ENCODE measurements around the gene FBXL3. TPM values are rescaled to one million over a fixed set of nuclear protein-coding genes. Genes with fewer than 3 reads are reported as not detected.
A peak's percentile ranks its signal among the peaks of the same experiment; 100 is the strongest.

The FBXL3 gene
- total RNA-seq, 1 experiment from 2014 or later = 9.9 TPM

GRCh38 chr13:76980075-76980718, 46.8 kb downstream of the FBXL3 start (continued):
- TF ChIP-seq SP1 (CRISPR knock-in tag; conservative IDR thresholded peaks at IDR 0.05) = peak; percentile 63
- TF ChIP-seq ZNF281 (CRISPR knock-in tag; IDR thresholded peaks at IDR 0.05) = no peak
- TF ChIP-seq, protein P1, sequence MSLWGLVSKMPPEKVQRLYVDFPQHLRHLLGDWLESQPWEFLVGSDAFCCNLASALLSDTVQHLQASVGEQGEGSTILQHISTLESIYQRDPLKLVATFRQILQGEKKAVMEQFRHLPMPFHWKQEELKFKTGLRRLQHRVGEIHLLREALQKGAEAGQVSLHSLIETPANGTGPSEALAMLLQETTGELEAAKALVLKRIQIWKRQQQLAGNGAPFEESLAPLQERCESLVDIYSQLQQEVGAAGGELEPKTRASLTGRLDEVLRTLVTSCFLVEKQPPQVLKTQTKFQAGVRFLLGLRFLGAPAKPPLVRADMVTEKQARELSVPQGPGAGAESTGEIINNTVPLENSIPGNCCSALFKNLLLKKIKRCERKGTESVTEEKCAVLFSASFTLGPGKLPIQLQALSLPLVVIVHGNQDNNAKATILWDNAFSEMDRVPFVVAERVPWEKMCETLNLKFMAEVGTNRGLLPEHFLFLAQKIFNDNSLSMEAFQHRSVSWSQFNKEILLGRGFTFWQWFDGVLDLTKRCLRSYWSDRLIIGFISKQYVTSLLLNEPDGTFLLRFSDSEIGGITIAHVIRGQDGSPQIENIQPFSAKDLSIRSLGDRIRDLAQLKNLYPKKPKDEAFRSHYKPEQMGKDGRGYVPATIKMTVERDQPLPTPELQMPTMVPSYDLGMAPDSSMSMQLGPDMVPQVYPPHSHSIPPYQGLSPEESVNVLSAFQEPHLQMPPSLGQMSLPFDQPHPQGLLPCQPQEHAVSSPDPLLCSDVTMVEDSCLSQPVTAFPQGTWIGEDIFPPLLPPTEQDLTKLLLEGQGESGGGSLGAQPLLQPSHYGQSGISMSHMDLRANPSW (CRISPR knock-in tag; conservative IDR thresholded peaks at IDR 0.05; ENCODE audit: low read depth) = peak; percentile 91; the same call in 1 of the 2 replicates
- peak; percentile 96 for TF ChIP-seq CTCF (IDR thresholded peaks at IDR 0.05)
- TF ChIP-seq, protein P2, sequence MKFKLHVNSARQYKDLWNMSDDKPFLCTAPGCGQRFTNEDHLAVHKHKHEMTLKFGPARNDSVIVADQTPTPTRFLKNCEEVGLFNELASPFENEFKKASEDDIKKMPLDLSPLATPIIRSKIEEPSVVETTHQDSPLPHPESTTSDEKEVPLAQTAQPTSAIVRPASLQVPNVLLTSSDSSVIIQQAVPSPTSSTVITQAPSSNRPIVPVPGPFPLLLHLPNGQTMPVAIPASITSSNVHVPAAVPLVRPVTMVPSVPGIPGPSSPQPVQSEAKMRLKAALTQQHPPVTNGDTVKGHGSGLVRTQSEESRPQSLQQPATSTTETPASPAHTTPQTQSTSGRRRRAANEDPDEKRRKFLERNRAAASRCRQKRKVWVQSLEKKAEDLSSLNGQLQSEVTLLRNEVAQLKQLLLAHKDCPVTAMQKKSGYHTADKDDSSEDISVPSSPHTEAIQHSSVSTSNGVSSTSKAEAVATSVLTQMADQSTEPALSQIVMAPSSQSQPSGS (CRISPR knock-in tag; IDR thresholded peaks at IDR 0.05; ENCODE audit: borderline replicate concordance, low read depth) = no peak
- TF ChIP-seq TEAD1 (CRISPR knock-in tag; IDR thresholded peaks at IDR 0.05) = peak; percentile 72; the same call in 1 of the 2 replicates
- no peak for TF ChIP-seq JUN (CRISPR knock-in tag; IDR thresholded peaks at IDR 0.05)
- TF ChIP-seq ATF1 (CRISPR knock-in tag; IDR thresholded peaks at IDR 0.05) = no peak
- TF ChIP-seq NFATC4 (CRISPR knock-in tag; IDR thresholded peaks at IDR 0.05) = no peak
- TF ChIP-seq ZNF396 (CRISPR knock-in tag; IDR thresholded peaks at IDR 0.05; ENCODE audit: borderline replicate concordance) = no peak
- TF ChIP-seq, protein P3, sequence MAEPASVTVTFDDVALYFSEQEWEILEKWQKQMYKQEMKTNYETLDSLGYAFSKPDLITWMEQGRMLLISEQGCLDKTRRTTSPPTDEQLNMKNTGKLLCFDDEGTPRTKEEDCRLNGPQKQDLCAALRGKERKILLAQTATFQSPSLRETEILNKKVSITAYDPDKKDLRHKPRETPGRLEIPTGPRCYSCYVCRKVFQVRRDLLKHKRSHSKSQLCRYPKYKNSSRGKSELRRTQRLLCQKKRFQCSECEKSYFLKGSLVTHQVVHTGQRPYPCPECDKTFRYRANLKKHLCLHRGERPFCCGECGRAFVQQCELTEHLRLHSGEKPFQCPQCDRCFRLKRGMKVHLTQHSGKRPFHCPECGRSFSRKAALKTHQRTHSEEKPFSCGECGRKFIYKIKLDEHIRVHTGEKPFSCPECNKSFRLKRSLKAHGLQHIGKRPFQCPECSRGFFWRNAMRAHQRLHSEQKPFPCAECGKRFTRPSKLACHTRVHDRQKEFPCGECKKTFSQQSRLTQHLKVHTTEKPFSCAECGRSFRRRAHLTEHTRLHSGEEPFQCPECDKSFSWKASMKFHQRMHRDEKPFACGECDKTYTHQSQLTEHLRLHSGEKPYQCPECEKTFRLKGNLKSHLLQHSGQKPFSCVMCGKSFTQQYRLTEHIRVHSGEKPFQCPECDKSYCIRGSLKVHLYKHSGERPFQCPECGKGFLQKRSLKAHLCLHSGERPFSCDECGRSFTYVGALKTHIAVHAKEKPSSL (CRISPR knock-in tag; conservative IDR thresholded peaks at IDR 0.05) = no peak
- TF ChIP-seq IRF1 (CRISPR knock-in tag; IDR thresholded peaks at IDR 0.05) = no peak
- TF ChIP-seq RELA (CRISPR knock-in tag; IDR thresholded peaks at IDR 0.05; ENCODE audit: borderline replicate concordance) = no peak
- TF ChIP-seq ZNF121 (CRISPR knock-in tag; IDR thresholded peaks at IDR 0.05) = no peak

DNA sequence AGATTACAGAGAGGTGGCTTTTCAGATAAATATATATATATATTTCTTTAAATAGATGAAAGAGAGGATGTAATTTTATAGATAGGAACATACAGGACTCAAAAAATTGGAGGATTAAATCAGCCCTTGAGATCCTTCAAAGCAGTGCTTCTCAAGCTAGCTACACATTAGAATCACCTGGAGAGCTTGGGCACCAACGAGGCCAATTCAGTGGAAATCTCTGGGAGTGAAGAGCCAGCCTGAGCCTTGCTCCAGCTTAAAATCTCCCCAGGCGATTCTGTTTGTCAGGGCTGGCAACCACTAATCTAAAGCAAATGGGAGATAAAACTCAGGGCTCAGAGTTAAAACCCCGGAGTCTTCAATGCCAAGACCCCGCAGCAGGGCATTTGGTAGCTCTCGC, 50.0 kb downstream of the FBXL3 start:
- H3K27ac Mint-ChIP-seq = no peak overlapping the region
- CTCF ChIA-PET = no interaction called here
- POLR2A ChIA-PET = no interaction called here
- H3K4me1 Mint-ChIP-seq = peaks cover 21% of the 10 kb centered on the region
- no peaks in the 10 kb centered on the region for H3K36me3 Mint-ChIP-seq
- ATAC-seq = no peak
- no peak for DNase-seq (ENCODE audit: low spot score)
- H3K9me3 Mint-ChIP-seq = no peaks in the 10 kb centered on the region
- no peak overlapping the region for H3K4me3 Mint-ChIP-seq
- peaks cover 9% of the 10 kb centered on the region; the same call in 1 of the 2 replicates for H3K27me3 Mint-ChIP-seq (ENCODE audit: low read depth)
- no peak for TF ChIP-seq MYBL2 (CRISPR knock-in tag; IDR thresholded peaks at IDR 0.05)
- TF ChIP-seq, protein P4, sequence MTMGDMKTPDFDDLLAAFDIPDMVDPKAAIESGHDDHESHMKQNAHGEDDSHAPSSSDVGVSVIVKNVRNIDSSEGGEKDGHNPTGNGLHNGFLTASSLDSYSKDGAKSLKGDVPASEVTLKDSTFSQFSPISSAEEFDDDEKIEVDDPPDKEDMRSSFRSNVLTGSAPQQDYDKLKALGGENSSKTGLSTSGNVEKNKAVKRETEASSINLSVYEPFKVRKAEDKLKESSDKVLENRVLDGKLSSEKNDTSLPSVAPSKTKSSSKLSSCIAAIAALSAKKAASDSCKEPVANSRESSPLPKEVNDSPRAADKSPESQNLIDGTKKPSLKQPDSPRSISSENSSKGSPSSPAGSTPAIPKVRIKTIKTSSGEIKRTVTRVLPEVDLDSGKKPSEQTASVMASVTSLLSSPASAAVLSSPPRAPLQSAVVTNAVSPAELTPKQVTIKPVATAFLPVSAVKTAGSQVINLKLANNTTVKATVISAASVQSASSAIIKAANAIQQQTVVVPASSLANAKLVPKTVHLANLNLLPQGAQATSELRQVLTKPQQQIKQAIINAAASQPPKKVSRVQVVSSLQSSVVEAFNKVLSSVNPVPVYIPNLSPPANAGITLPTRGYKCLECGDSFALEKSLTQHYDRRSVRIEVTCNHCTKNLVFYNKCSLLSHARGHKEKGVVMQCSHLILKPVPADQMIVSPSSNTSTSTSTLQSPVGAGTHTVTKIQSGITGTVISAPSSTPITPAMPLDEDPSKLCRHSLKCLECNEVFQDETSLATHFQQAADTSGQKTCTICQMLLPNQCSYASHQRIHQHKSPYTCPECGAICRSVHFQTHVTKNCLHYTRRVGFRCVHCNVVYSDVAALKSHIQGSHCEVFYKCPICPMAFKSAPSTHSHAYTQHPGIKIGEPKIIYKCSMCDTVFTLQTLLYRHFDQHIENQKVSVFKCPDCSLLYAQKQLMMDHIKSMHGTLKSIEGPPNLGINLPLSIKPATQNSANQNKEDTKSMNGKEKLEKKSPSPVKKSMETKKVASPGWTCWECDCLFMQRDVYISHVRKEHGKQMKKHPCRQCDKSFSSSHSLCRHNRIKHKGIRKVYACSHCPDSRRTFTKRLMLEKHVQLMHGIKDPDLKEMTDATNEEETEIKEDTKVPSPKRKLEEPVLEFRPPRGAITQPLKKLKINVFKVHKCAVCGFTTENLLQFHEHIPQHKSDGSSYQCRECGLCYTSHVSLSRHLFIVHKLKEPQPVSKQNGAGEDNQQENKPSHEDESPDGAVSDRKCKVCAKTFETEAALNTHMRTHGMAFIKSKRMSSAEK (CRISPR knock-in tag; IDR thresholded peaks at IDR 0.05; ENCODE audit: borderline replicate concordance) = no peak
- no peak for TF ChIP-seq EMX1 (CRISPR knock-in tag; IDR thresholded peaks at IDR 0.05)
- no peak for TF ChIP-seq TCF7 (CRISPR knock-in tag; IDR thresholded peaks at IDR 0.05; ENCODE audit: low read depth)
- TF ChIP-seq, protein P5, sequence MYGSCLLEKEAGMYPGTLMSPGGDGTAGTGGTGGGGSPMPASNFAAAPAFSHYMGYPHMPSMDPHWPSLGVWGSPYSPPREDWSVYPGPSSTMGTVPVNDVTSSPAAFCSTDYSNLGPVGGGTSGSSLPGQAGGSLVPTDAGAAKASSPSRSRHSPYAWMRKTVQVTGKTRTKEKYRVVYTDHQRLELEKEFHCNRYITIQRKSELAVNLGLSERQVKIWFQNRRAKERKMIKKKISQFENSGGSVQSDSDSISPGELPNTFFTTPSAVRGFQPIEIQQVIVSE (CRISPR knock-in tag; IDR thresholded peaks at IDR 0.05; ENCODE audit: borderline replicate concordance) = no peak
